GM19351 (cell line): Measurements from ENCODE around the gene ST6GALNAC3.
"Not testable (repeated sequence)": the region's sequence is repeated elsewhere in the genome, so short reads cannot be mapped to it uniquely, and the experiment has no call there.

ENCODE experiments used
- ATAC-seq: cut with Tn5 transposase; IDR thresholded peaks from one replicate; pipeline ENCODE4 v1.9.1; 2021; ENCODE audit warnings: mild to moderate bottlenecking, moderate library complexity; ENCODE audit not compliant: unreplicated experiment

Gene ST6GALNAC3

GRCh38 chr1:76611770-76612445, 537.4 kb downstream of the ST6GALNAC3 start:
- no peak for ATAC-seq

DNA sequence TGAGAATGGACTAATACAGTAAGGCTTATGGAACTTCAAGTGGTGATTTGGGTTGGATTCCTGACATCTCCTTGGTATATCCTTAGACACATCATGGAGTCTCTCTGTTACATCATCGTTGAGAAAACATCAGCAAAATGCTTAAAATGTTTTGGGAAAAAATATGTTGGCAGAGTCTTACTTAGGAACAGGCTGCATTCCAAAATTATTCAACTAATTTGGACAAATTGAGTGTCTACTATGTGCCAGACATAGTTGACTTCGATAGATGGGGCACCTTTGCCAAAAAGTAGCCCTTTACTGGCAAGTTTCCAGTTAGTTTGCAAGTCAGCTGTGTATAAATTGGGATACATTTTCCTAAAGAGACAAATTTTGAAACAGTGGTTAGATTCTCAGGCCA, 539.3 kb downstream of the ST6GALNAC3 start:
- ATAC-seq: no peak

DNA sequence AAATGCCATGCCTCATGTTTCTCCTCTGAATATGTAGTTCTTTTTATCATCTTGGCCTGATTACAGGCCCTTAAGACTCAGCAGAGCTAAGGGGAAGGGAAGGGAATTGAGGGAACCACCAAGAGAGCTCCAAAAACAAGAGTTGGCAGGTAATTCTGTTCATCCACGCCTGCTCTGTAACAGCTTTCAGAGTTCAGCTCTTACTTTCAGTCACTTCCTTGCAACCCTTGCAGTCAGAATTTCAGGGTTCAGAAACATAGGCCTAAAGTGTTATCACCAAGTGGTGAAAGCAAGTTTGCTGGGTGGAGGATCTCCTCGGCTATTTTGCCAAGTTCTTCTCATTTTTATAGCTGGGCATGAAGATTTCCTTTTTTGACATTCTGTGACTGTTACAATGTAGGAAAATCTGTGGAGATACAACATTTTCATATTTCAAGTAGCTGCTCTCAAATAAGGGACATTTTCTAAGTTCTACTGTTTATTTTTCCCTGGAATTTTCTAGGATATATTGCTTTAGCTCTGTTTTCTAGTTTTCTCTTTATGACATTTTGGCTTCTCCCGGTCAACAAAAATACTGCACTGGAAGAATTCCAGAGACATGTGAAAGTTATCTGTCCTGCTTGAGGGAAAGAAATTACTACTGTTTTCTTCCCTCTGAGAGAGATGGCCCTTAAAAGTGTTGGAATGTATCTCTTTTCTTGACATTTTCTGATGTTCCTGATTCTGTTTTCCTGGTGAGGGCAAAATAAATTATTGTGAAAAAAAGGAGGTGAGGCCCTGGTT, 540.9 kb downstream of the ST6GALNAC3 start:
- no peak for ATAC-seq

GRCh38 chr1:76620371-76620770, 545.8 kb downstream of the ST6GALNAC3 start:
- ATAC-seq: no peak

- no peak for ATAC-seq
Observed at GRCh38 chr1:76622774-76623528, 548.4 kb downstream of the ST6GALNAC3 start.

GRCh38 chr1:76625886-76626678, 551.5 kb downstream of the ST6GALNAC3 start:
- ATAC-seq: no peak

DNA sequence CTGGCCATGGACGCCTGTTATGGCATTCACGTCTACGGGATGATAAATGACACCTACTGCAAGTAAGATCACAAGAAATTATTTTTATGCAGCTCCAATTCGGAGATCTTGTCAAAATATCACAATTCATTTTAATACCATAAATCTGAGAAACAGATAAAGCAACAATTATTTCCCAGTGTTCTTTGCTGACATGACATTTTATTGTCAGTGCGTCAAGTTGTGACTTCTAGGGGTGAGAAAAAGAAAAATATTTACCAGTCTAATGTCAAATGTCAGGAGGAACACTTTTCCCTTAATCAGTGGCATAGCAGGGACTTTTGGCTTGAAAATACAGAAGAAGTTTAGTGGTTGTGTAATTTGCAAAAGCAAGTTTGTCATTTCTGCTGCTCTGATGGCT, 553.0 kb downstream of the ST6GALNAC3 start:
- no peak for ATAC-seq

DNA sequence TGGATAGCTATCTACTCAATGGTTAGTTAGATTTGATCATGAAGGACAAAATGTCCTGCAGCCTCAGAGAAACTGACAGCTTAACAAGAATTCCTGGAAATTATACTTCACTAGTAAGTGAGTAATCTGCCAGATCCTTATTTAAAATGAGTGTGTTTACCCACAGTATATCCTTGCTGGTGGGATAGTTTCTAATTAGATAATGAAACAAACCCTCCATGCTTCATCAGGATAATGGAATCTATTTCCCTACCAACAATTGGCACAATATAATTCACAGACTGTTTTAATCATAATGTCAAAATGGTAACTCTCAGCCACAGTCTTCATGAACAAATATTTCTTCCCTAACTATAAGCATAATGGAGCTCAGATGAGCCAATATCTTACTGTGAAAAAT, 553.4 kb downstream of the ST6GALNAC3 start:
- ATAC-seq: no peak

GRCh38 chr1:76632136-76632535, 557.6 kb downstream of the ST6GALNAC3 start:
- ATAC-seq: no peak

- ATAC-seq: no peak
Observed at GRCh38 chr1:76635784-76636183, 561.2 kb downstream of the ST6GALNAC3 start.

DNA sequence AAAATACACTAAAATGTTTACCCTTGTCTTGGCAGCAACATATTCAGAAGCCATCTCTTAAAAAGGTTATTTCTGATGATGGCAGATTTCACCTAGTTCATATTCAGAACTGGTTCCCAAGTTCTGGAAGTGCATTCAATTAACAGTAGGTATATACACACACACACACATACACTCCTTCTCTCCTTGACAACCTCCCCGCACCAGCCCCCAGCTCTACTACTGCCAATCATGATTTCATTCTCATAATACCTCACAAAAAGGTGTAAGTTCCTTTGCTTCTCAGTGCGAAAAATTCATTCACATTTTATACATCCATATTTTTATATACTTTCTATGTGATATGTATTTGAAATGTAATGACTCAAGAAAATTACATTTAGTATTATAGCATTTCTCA, 564.6 kb downstream of the ST6GALNAC3 start:
- ATAC-seq: no peak

GRCh38 chr1:76640092-76640491, 565.5 kb downstream of the ST6GALNAC3 start:
- ATAC-seq: no peak

GRCh38 chr1:76640723-76641122, 566.2 kb downstream of the ST6GALNAC3 start:
- ATAC-seq: no peak

GRCh38 chr1:76644139-76644538, 569.6 kb downstream of the ST6GALNAC3 start:
- no peak for ATAC-seq

DNA sequence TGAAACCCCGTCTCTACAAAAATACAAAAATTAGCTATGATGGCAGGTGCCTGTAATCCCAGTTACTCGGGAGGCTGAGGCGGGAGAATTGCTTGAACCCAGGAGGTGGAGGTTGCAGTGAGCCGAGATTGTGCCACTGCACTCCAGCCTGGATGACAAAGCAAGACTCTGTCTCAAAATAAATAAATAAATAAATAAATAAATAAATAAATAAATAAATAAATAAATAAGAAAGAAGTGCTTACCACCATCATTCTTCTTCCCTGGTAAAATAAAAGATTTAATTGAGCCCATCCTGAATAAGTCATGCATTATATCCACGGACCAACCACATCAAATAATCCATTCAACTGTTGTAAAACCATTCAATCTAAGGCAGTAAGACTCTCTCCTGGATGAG, 578.3 kb downstream of the ST6GALNAC3 start:
- ATAC-seq: not testable (repeated sequence)

- ATAC-seq: no peak
Observed at GRCh38 chr1:76657623-76658022, 583.1 kb downstream of the ST6GALNAC3 start.

- no peak for ATAC-seq
Observed at GRCh38 chr1:76659171-76659940, 584.8 kb downstream of the ST6GALNAC3 start.

GRCh38 chr1:76661531-76661930, 587.0 kb downstream of the ST6GALNAC3 start:
- no peak for ATAC-seq

DNA sequence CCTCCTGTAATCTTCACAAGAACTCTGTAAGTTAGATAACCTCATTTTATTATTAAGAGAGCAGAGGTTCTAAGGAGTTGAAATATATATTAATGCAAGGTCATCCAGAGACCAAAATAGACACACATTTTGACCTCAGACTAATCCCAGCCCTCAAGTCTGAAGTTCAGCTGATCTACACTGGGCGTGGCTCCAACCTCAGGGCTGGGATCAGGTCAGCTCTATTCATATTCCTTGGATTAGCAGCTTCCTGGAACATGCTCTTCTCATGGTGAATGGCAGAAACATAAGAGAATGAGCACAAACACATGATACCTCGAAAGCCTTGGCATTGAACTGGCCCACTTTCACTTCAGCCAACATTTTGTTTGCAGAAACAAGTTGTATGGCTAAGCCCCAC, 592.0 kb downstream of the ST6GALNAC3 start:
- no peak for ATAC-seq

- ATAC-seq: peak; percentile 95
Observed at GRCh38 chr1:76668046-76668445, 593.5 kb downstream of the ST6GALNAC3 start.
